ENCODE results near the gene MLLT3. TPM values are rescaled to one million over a fixed set of nuclear protein-coding genes. Genes with fewer than 3 reads are reported as not detected.

MLLT3 gene
- total RNA-seq, 4 donors from 2014 or later = 4.0 to 6.4 (median 4.5) TPM

DNA sequence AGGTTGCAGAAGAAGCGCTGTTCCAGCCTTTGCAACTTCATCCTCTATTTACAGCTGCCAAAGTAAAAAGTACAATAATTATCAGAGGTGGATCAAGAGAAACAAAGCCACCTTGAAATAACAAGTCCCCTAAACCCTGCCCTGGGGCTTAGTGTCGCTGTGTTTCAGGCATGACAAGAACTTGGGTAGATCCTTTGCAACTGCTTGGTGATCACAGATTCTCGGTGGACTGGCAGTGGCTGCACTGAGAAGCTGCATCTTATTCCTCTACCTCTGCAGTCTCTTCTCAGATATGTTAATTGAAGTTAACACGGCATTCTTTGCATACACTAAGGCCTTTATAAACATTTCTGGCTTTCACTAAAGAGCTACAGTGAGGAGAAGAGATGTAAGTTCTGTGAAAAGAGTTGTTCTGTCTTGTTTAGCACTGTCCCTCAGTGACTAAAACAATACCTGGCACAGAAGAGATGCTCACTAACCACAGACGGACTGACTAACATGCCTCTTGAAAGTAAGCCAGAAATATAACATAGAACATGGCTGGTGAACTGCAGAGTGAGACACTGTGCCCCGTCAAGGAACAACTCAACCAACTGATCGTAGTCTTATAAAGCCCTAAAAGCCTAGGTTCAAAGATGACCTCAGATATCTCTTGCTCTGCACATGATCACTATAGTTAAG is 144.2 kb downstream of the MLLT3 start:
- intact Hi-C loops (cut with DNase I; ENCODE audit: low total_unique reads) = loop anchor here (5.0 kb wide), 1 partner anchor 121 kb away; no protein-coding TSS in a partner anchor
- no peaks in the 10 kb centered on the region for H3K9me3 ChIP-seq
- H3K27ac ChIP-seq = no peak overlapping the region
- ATAC-seq (no peak), DNase-seq (no peak)
- TF ChIP-seq, protein P1, sequence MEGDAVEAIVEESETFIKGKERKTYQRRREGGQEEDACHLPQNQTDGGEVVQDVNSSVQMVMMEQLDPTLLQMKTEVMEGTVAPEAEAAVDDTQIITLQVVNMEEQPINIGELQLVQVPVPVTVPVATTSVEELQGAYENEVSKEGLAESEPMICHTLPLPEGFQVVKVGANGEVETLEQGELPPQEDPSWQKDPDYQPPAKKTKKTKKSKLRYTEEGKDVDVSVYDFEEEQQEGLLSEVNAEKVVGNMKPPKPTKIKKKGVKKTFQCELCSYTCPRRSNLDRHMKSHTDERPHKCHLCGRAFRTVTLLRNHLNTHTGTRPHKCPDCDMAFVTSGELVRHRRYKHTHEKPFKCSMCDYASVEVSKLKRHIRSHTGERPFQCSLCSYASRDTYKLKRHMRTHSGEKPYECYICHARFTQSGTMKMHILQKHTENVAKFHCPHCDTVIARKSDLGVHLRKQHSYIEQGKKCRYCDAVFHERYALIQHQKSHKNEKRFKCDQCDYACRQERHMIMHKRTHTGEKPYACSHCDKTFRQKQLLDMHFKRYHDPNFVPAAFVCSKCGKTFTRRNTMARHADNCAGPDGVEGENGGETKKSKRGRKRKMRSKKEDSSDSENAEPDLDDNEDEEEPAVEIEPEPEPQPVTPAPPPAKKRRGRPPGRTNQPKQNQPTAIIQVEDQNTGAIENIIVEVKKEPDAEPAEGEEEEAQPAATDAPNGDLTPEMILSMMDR (IDR thresholded peaks at IDR 0.05 in 4 of 5, conservative IDR thresholded peaks at IDR 0.05 in 1 of 5) = no peak
- TF ChIP-seq POLR2A (IDR thresholded peaks at IDR 0.05) = no peak
- H3K36me3 ChIP-seq = no peaks in the 10 kb centered on the region
- in situ Hi-C loops (cut with MboI; ENCODE audit: low sequenced_read_pairs in 4 of 4) = no loop called here
- H3K4me1 ChIP-seq = peaks cover 37 to 44% of the 10 kb centered on the region in 2 donors
- H3K27me3 ChIP-seq = no peaks in the 10 kb centered on the region
- no peak overlapping the region for H3K4me3 ChIP-seq

DNA sequence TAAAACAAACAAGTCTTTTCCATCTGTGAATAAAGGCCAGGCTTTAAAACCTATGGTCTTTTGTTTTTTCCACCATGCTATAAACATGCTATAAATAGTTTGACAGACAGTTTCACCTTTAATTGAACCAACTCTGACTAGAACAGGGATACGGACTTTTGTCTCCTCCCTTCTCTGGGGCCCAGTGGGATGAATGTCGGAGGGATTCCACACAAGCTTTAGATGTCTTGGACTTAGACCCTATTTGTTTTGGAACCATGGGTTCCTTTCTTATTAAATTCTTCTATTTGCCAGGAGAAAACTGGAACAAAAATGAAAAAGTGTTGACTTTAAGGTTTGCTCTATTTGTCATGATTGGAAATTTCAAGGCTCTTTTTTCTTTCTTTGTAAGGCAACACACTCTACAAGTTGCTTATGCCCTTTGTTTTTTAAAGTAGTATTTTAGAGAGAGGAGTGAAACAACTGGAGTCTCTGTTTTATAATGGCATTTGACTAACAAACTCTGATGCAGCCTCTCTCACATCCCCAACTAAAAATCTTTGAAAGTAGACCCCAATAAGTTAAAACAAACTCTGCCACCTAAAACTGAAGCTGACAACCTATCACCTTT is 145.3 kb downstream of the MLLT3 start:
- DNase-seq (no peak), ATAC-seq (no peak)
- Histone ChIP-seq H3K9me3 (no peaks in the 10 kb centered on the region), H3K4me3 (no peak overlapping the region), H3K27ac (no peak overlapping the region), H3K27me3 (no peaks in the 10 kb centered on the region), H3K4me1 (peaks cover 44 to 53% of the 10 kb centered on the region in 2 donors), H3K36me3 (no peaks in the 10 kb centered on the region)
- intact Hi-C loops (cut with DNase I; ENCODE audit: low total_unique reads) (loop anchor here (5.0 kb wide), 1 partner anchor 120 kb away; no protein-coding TSS in a partner anchor), in situ Hi-C loops (cut with MboI; ENCODE audit: low sequenced_read_pairs in 4 of 4) (no loop called here)
- TF ChIP-seq, protein P1 (IDR thresholded peaks at IDR 0.05 in 4 of 5, conservative IDR thresholded peaks at IDR 0.05 in 1 of 5) = no peak
- TF ChIP-seq POLR2A (IDR thresholded peaks at IDR 0.05) = no peak

DNA sequence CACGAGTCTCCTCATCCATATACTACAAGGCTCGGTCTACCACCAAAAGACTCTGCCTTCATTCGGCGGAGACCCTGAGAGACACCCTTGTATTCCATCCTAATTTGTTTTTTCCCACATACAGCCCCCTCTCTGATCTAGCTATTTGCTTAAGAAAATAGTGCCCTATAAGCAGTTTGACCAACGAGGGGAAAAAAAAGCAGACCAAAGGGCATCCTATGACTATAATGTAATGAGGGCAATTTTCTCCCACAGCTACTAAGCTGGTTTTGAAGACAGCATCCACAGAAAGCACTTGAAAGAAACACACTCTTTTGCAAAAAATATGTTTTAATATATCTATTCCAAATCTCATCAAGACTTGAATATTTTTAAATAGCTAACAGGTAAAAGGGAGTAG is 147.8 kb downstream of the MLLT3 start:
- Histone ChIP-seq H3K36me3 (no peaks in the 10 kb centered on the region), H3K4me1 (peaks cover 44% of the 10 kb centered on the region in 2 donors), H3K9me3 (no peaks in the 10 kb centered on the region), H3K27ac (no peak overlapping the region), H3K4me3 (no peak overlapping the region), H3K27me3 (no peaks in the 10 kb centered on the region)
- intact Hi-C loops (cut with DNase I; ENCODE audit: low total_unique reads) (no loop called here), in situ Hi-C loops (cut with MboI; ENCODE audit: low sequenced_read_pairs in 4 of 4) (no loop called here)
- ATAC-seq = no peak
- TF ChIP-seq POLR2A (IDR thresholded peaks at IDR 0.05) = no peak
- TF ChIP-seq, protein P1 (IDR thresholded peaks at IDR 0.05 in 4 of 5, conservative IDR thresholded peaks at IDR 0.05 in 1 of 5) = no peak
- DNase-seq = no peak

DNA sequence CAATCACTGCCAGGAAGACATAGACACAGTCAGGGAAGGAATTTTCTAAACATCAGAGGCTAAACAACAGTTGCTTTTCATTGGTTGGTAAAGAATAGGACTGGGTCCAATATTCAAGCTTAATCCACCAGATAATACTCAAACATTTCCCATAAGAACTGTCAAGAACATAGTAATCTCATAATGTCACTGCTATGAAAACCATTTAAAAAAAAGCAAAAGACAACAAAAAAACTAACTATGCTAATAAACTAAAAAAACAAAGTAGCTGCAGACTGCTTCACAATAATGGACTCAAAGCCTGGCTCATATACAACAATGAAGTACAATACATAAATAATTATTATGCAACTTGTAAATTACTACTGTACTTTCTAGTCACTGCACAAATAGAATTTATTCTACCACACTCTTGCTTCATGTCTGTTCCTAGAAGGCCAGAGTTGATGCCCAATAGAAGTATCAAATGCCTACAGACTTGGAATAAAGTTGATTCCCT is 148.7 kb downstream of the MLLT3 start:
- Histone ChIP-seq H3K36me3 (no peaks in the 10 kb centered on the region), H3K4me1 (peaks cover 39 to 41% of the 10 kb centered on the region in 2 donors), H3K27me3 (no peaks in the 10 kb centered on the region), H3K27ac (no peak overlapping the region), H3K9me3 (no peaks in the 10 kb centered on the region), H3K4me3 (peak overlapping the region in 1 of 4 donors; percentile 5)
- ATAC-seq (peak; percentile 55 to 90), DNase-seq (no peak)
- intact Hi-C loops (cut with DNase I; ENCODE audit: low total_unique reads) = no loop called here
- in situ Hi-C loops (cut with MboI; ENCODE audit: low sequenced_read_pairs in 4 of 4) = no loop called here
- TF ChIP-seq, protein P1 (IDR thresholded peaks at IDR 0.05 in 4 of 5, conservative IDR thresholded peaks at IDR 0.05 in 1 of 5) = no peak
- TF ChIP-seq POLR2A (IDR thresholded peaks at IDR 0.05) = no peak
